DLD1 (cell line): ENCODE results near the gene ZNF605.
"Not testable (repeated sequence)": the region's sequence is repeated elsewhere in the genome, so short reads cannot be mapped to it uniquely, and the experiment has no call there.

Source experiments
- in situ Hi-C: cut with HindIII; loops from 2 replicates; pipeline ENCODE4 v1.10.0; 2017; ENCODE audit warnings: low sequenced_read_pairs

ZNF605 gene

GRCh38 chr12:132949936-132950837 lies 5.9 kb downstream of the ZNF605 start:
- in situ Hi-C loops, result no loop called here

- in situ Hi-C loops, result no loop called here
Measured at GRCh38 chr12:132948146-132949066, 7.7 kb downstream of the ZNF605 start.

GRCh38 chr12:132946246-132946820 lies 9.8 kb downstream of the ZNF605 start:
- in situ Hi-C loops, result no loop called here

GRCh38 chr12:132945806-132946205 lies 10.3 kb downstream of the ZNF605 start:
- in situ Hi-C loops, result no loop called here

- in situ Hi-C loops, result no loop called here
Measured at GRCh38 chr12:132942611-132943010, 13.5 kb downstream of the ZNF605 start.

- in situ Hi-C loops, result no loop called here
Measured at GRCh38 chr12:132941336-132941954, 14.7 kb downstream of the ZNF605 start.

- in situ Hi-C loops, result no loop called here
Measured at GRCh38 chr12:132940071-132940719, 15.9 kb downstream of the ZNF605 start.

- in situ Hi-C loops, result not testable (repeated sequence)
Measured at GRCh38 chr12:132938807-132939206, 17.3 kb downstream of the ZNF605 start.

- in situ Hi-C loops, result no loop called here
Measured at GRCh38 chr12:132937476-132937875, 18.6 kb downstream of the ZNF605 start.

- in situ Hi-C loops, result not testable (repeated sequence)
Measured at GRCh38 chr12:132936921-132937320, 19.2 kb downstream of the ZNF605 start.

- in situ Hi-C loops, result no loop called here
Measured at GRCh38 chr12:132936163-132936562, 19.9 kb downstream of the ZNF605 start.

GRCh38 chr12:132926415-132926833 lies 29.7 kb downstream of the ZNF605 start:
- in situ Hi-C loops, result no loop called here

- in situ Hi-C loops, result no loop called here
Measured at GRCh38 chr12:132925597-132926414, 30.3 kb downstream of the ZNF605 start.

- in situ Hi-C loops, result no loop called here
Measured at GRCh38 chr12:132924356-132924755, 31.8 kb downstream of the ZNF605 start.

GRCh38 chr12:132923356-132923909 lies 32.7 kb downstream of the ZNF605 start:
- in situ Hi-C loops, result no loop called here

GRCh38 chr12:132922676-132923075 lies 33.4 kb downstream of the ZNF605 start:
- in situ Hi-C loops, result no loop called here

- in situ Hi-C loops, result no loop called here
Measured at GRCh38 chr12:132921685-132922084, 34.4 kb downstream of the ZNF605 start.

GRCh38 chr12:132918680-132919079 lies 37.4 kb downstream of the ZNF605 start:
- in situ Hi-C loops, result no loop called here

- in situ Hi-C loops, result no loop called here
Measured at GRCh38 chr12:132909030-132909368, 47.1 kb downstream of the ZNF605 start.
